ENCODE data around the gene UTS2R.
"Not testable (repeated sequence)": the region's sequence is repeated elsewhere in the genome, so short reads cannot be mapped to it uniquely, and the experiment has no call there.

UTS2R gene

DNA sequence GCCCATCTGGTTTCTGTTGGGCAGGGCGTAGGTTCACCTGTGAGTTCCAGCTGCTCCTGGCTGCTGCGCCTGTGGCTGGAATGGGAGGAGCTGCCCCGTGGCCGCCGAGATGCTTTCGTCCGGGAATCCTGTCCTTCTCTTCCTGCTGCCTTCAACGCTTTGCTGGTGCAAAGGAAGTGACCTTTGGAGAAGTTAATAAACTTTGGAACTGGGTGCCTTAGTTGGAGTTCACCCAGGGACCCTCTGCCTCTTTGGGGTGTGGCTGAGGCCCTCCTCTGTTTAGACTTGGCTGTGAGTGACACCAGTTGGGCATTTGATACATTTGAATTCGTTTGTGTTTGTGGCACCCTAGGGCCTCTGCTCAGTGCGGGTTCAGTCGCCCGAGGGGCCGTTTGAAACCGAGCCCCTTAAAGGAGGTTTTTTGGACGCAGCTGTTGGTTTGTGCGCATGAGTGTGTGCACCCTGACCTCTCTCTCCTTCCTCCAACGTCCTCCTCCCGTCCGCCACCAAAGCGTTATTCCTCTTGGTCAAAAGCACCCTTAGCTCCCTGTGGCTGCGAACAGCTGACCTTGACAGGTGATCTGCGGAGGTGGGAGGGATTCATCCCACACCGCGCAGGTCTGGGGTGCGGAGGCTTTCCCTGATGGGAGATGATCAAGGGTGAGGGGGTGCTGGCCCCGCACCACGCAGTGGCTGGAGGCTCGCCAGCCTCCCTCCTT is 29.0 kb upstream of the UTS2R start:
- no peak for DNase-seq (ENCODE audit: low read depth, low spot score)
- TF ChIP-seq EZH2 (IDR thresholded peaks at IDR 0.05) (no peak), FOXP2 (optimal IDR thresholded peaks at IDR 0.05; ENCODE audit: control extremely low read depth, extremely low read length, insufficient read depth) (no peak), POLR2AphosphoS5 (IDR thresholded peaks at IDR 0.05; ENCODE audit: borderline replicate concordance, low read depth, low read length) (no peak)
- H3K9ac ChIP-seq (ENCODE audit: insufficient read length), result no peak overlapping the region
- H3K4me3 ChIP-seq, result no peak overlapping the region
- no peak overlapping the region for H3K27ac ChIP-seq
- no peaks in the 10 kb centered on the region for H3K9me3 ChIP-seq (ENCODE audit: low read depth, low read length)
- no peaks in the 10 kb centered on the region for H3K36me3 ChIP-seq (ENCODE audit: insufficient read depth, low read length)

GRCh38 chr17:82343560-82343959 is 28.0 kb upstream of the UTS2R start:
- Histone ChIP-seq H3K9ac (ENCODE audit: insufficient read length) (no peak overlapping the region), H3K9me3 (ENCODE audit: low read depth, low read length) (no peaks in the 10 kb centered on the region), H3K36me3 (ENCODE audit: insufficient read depth, low read length) (no peaks in the 10 kb centered on the region), H3K27ac (no peak overlapping the region), H3K4me3 (no peak overlapping the region)
- no peak for DNase-seq (ENCODE audit: low read depth, low spot score)
- TF ChIP-seq EZH2 (IDR thresholded peaks at IDR 0.05), result no peak
- TF ChIP-seq POLR2AphosphoS5 (IDR thresholded peaks at IDR 0.05; ENCODE audit: borderline replicate concordance, low read depth, low read length), result no peak
- no peak for TF ChIP-seq FOXP2 (optimal IDR thresholded peaks at IDR 0.05; ENCODE audit: control extremely low read depth, extremely low read length, insufficient read depth)

DNA sequence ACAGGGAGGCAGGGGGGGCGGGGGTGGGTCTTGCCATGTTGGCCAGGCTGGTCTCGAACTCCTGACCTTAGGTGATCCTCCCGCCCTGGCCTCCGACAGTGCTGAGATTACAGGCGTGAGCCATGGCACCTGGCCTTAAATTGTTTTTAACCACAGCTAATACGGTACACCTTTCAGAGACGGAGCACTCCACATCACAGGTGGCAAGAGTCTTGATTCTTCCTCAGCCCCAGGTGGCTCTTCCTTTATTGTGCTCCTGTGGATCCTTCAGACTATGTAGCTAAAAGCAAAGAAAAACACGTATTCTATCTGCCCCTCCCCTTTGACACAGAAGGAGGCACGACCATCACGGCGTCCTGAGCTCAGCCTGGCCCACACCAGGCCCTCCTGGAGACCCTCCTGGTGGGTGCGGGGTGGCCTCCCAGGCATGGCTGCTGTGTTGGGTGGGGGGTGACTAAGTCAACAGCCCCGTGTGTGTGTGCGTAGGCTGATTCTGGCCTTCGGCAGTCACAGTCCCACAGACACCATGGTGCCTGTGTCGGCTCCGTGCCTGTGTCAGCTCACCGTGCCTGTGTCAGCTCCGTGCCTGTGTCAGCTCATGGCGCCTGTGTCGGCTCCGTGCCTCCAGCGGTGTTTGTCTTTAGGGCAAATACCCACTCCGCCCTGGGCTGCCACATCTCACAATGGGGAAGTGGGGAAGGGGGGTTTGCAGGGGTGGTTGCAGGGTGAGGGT is 27.2 kb upstream of the UTS2R start:
- Histone ChIP-seq H3K4me3 (no peak overlapping the region), H3K9ac (ENCODE audit: insufficient read length) (no peak overlapping the region), H3K27ac (no peak overlapping the region), H3K36me3 (ENCODE audit: insufficient read depth, low read length) (no peaks in the 10 kb centered on the region), H3K9me3 (ENCODE audit: low read depth, low read length) (no peaks in the 10 kb centered on the region)
- no peak for TF ChIP-seq EZH2 (IDR thresholded peaks at IDR 0.05)
- DNase-seq (ENCODE audit: low read depth, low spot score), result no peak

DNA sequence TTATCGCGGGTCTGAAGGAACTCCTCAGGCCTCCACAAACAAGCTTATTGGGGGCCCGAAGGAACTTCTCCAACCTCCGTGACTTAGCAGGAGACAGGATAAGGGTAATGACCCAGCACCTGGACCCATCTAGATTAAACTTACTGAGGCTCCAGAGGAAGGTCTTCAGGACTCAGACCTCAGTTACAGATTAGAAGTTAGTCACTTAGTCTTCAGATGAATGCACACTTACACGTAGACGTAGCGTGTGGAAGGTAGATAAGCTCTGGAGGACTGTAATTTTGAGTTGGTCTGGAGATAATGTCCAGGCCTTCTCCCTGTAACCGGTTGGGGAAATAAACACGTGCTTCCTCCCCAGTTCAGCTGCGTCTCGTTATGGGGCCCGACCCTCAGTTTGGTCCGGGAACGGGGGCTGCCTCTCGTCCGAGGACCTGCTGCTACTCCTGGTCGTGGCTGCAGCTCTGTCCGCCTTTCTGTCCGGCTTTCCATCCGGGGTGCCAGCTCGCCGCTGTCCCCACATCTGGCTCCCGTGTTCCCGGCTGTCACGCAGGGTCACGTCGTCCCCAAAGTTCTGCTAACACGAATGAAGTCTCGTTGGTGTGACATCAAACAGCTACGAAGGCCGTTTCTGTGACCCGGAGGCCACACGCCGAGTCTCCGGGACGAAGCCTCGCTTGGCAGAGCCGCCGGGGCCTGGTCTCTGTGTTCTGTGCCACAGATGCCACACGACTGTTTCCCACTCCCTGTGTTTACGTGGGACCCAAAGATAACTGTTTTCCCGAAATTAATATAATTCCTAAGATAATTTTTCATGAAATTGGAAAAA is 26.2 kb upstream of the UTS2R start:
- 0 out of 2 replicates have a peak overlapping the region, but pooled peaks have one; percentile 16 for H3K27ac ChIP-seq
- H3K9me3 ChIP-seq (ENCODE audit: low read depth, low read length), result no peaks in the 10 kb centered on the region
- no peaks in the 10 kb centered on the region for H3K36me3 ChIP-seq (ENCODE audit: insufficient read depth, low read length)
- H3K4me3 ChIP-seq, result no peak overlapping the region
- H3K9ac ChIP-seq (ENCODE audit: insufficient read length), result no peak overlapping the region
- no peak for DNase-seq (ENCODE audit: low read depth, low spot score)
- TF ChIP-seq FOXP2 (optimal IDR thresholded peaks at IDR 0.05; ENCODE audit: control extremely low read depth, extremely low read length, insufficient read depth), result no peak
- TF ChIP-seq POLR2AphosphoS5 (IDR thresholded peaks at IDR 0.05; ENCODE audit: borderline replicate concordance, low read depth, low read length), result no peak
- no peak for TF ChIP-seq EZH2 (IDR thresholded peaks at IDR 0.05)

DNA sequence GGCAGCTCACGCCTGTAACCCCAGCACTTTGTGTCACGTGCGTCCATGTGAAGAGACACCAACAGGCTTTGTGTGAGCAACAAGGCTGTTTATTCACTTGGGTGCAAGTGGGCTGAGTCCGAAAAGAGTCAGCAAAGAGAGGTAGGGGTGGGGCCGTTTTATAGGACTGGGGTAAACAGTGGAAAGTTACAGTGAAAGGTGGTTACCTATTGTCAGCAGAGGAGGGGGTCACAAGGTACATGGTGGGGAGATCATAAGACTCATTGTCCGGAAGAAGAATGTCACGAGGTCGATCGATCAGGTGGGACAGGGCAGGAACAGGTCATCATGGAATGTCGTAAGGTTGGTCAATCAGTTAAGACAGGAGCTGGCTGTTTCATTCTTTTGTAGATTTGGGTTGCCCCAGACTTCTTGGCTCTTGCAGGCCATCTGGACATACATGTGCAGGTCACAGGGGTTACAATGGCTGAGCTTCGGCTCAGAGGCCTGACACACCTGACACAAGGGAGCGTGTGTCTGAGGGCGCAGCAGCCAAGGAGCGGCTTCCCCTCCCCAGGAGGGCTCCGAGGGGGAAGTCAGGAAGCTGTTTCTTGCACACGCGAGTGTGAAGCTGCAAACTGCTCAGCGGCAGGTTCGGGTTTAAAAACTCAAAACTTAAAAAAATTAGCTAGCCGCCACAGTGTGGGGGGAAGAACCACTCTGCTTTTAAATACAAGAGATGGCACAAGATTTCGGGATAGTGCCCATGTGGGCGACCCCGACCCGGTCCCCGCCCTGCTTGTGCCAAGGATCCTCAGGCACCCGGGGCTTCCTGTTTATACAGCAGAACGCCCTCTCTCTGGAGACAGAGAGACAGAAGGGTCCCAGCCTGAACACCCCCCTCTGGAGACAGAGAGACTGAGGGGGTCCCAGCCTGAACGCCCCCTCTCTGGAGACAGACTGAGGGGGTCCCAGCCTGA is 24.9 kb upstream of the UTS2R start:
- Histone ChIP-seq H3K27ac (no peak overlapping the region), H3K4me3 (no peak overlapping the region), H3K36me3 (ENCODE audit: insufficient read depth, low read length) (no peaks in the 10 kb centered on the region), H3K9me3 (ENCODE audit: low read depth, low read length) (no peaks in the 10 kb centered on the region), H3K9ac (ENCODE audit: insufficient read length) (no peak overlapping the region)
- TF ChIP-seq FOXP2 (optimal IDR thresholded peaks at IDR 0.05; ENCODE audit: control extremely low read depth, extremely low read length, insufficient read depth) (no peak), POLR2AphosphoS5 (IDR thresholded peaks at IDR 0.05; ENCODE audit: borderline replicate concordance, low read depth, low read length) (no peak), EZH2 (IDR thresholded peaks at IDR 0.05) (no peak)
- no peak for DNase-seq (ENCODE audit: low read depth, low spot score)

- not testable (repeated sequence) for H3K9ac ChIP-seq (ENCODE audit: insufficient read length); H3K9me3 ChIP-seq (ENCODE audit: low read depth, low read length); H3K36me3 ChIP-seq (ENCODE audit: insufficient read depth, low read length); H3K4me3 ChIP-seq; H3K27ac ChIP-seq; DNase-seq (ENCODE audit: low read depth, low spot score)
Observed at GRCh38 chr17:82347994-82348393, 23.6 kb upstream of the UTS2R start.

- no peak overlapping the region for H3K27ac ChIP-seq
- H3K4me3 ChIP-seq, result no peak overlapping the region
- H3K36me3 ChIP-seq (ENCODE audit: insufficient read depth, low read length), result no peaks in the 10 kb centered on the region
- no peak overlapping the region for H3K9ac ChIP-seq (ENCODE audit: insufficient read length)
- H3K9me3 ChIP-seq (ENCODE audit: low read depth, low read length), result no peaks in the 10 kb centered on the region
- TF ChIP-seq FOXP2 (optimal IDR thresholded peaks at IDR 0.05; ENCODE audit: control extremely low read depth, extremely low read length, insufficient read depth) (no peak), EZH2 (IDR thresholded peaks at IDR 0.05) (no peak), POLR2AphosphoS5 (IDR thresholded peaks at IDR 0.05; ENCODE audit: borderline replicate concordance, low read depth, low read length) (no peak)
- no peak for DNase-seq (ENCODE audit: low read depth, low spot score)
Observed at GRCh38 chr17:82348434-82348833, 23.1 kb upstream of the UTS2R start.

- H3K4me3 ChIP-seq, result peak overlapping the region; percentile 43
- no peaks in the 10 kb centered on the region for H3K36me3 ChIP-seq (ENCODE audit: insufficient read depth, low read length)
- H3K27ac ChIP-seq, result no peak overlapping the region
- DNase-seq (ENCODE audit: low read depth, low spot score), result no peak
- no peaks in the 10 kb centered on the region for H3K9me3 ChIP-seq (ENCODE audit: low read depth, low read length)
- H3K9ac ChIP-seq (ENCODE audit: insufficient read length), result no peak overlapping the region
- TF ChIP-seq FOXP2 (optimal IDR thresholded peaks at IDR 0.05; ENCODE audit: control extremely low read depth, extremely low read length, insufficient read depth) (no peak), POLR2AphosphoS5 (IDR thresholded peaks at IDR 0.05; ENCODE audit: borderline replicate concordance, low read depth, low read length) (no peak)
Observed at GRCh38 chr17:82348866-82349265, 22.7 kb upstream of the UTS2R start.

All from SK-N-MC (cell line).